Fibroblast of pulmonary artery (primary cell): Measurements from ENCODE around the gene MZF1.

Experiments used
- DNase-seq: peaks from one replicate; pipeline ENCODE4 v3.0.0-alpha.2; 2010; ENCODE audit warnings: low read depth
- H3K4me3 ChIP-seq: replicated peaks from 2 replicates; pipeline ENCODE4 v1.5.1; 2011; ENCODE audit warnings: low read depth, mild to moderate bottlenecking, control low read depth, low read length, moderate library complexity
- CTCF ChIP-seq: IDR thresholded peaks from 2 replicates; pipeline ENCODE4 v1.5.1; 2011; ENCODE audit warnings: mild to moderate bottlenecking, control low read depth, low read length, inconsistent platforms; ENCODE audit errors: missing control alignments

MZF1 gene

GRCh38 chr19:58516246-58516836 lies 56.8 kb downstream of the MZF1 start:
- no peak for TF ChIP-seq CTCF
- no peak for DNase-seq
- H3K4me3 ChIP-seq = no peak overlapping the region

- TF ChIP-seq CTCF = no peak
- no peak overlapping the region for H3K4me3 ChIP-seq
- no peak for DNase-seq
Measured at GRCh38 chr19:58515259-58515658, 57.9 kb downstream of the MZF1 start.

- no peak for DNase-seq
- peak overlapping the region; percentile 35 for H3K4me3 ChIP-seq
- no peak for TF ChIP-seq CTCF
Measured at GRCh38 chr19:58514564-58515022, 58.5 kb downstream of the MZF1 start.

- H3K4me3 ChIP-seq = peak overlapping the region; percentile 35
- DNase-seq = peak; percentile 88
- peak; percentile 37 for TF ChIP-seq CTCF
Measured at GRCh38 chr19:58513694-58514563, 59.2 kb downstream of the MZF1 start.

- H3K4me3 ChIP-seq = no peak overlapping the region
- TF ChIP-seq CTCF = no peak
- DNase-seq = no peak
Measured at GRCh38 chr19:58513213-58513693, 59.9 kb downstream of the MZF1 start.
